CD4-positive, alpha-beta T cell (primary cell): ENCODE results near the gene SSRP1. TPM values are rescaled to one million over a fixed set of nuclear protein-coding genes. Genes with fewer than 3 reads are reported as not detected.
A peak's percentile ranks its signal among the peaks of the same experiment; 100 is the strongest.

Experiments used
- ATAC-seq: fragments of 200-7000 bp; cut with Tn5 transposase; one replicate; pipeline ENCODE4 v1.10.0; 2022; ENCODE audit warnings: mild to moderate bottlenecking; ENCODE audit not compliant: poor library complexity
- CTCF ChIA-PET: fragments of 350-600 bp; sonication (Branson Sonifier 250); formaldehyde crosslinking; loops from one replicate; lab custom pipeline; 2021; ENCODE audit warnings: antibody characterized with exemption, inconsistent platforms; lab: Charles Lee
- POLR2A ChIA-PET: fragments of 350-600 bp; sonication (Branson Sonifier 250); formaldehyde crosslinking; loops from one replicate; lab custom pipeline; 2021; ENCODE audit warnings: antibody characterized with exemption, inconsistent platforms; lab: Charles Lee
- DNase-seq, 14 experiments: peaks; one replicate each; pipeline ENCODE4 v3.0.0-alpha.2; 2013 to 2020; ENCODE audit warnings: mixed read lengths in 2 of 14
- H3K27ac ChIP-seq, 2 donors: one replicate each; pipeline versions ENCODE4 v1.5.1 to v1.7.0; 2013; ENCODE audit warnings: low read length in 2 of 2, low read depth in 1 of 2, mild to moderate bottlenecking in 1 of 2
- H3K27me3 ChIP-seq, 2 experiments: 1 replicate in 1 of 2; 2 replicates in 1 of 2; pipeline versions ENCODE4 v1.6.1 to v1.7.0; 2013; ENCODE audit warnings: low read length in 2 of 2, control low read depth in 1 of 2, mild to moderate bottlenecking in 1 of 2, moderate library complexity in 1 of 2; ENCODE audit not compliant: insufficient read depth in 2 of 2, control insufficient read depth in 1 of 2
- H3K36me3 ChIP-seq: one replicate; pipeline ENCODE4 v1.6.1; 2013; ENCODE audit warnings: low read length, control low read depth; ENCODE audit not compliant: insufficient read depth
- H3K4me1 ChIP-seq: one replicate; pipeline ENCODE4 v1.6.1; 2013; ENCODE audit warnings: low read length, control low read depth; ENCODE audit not compliant: insufficient read depth
- H3K4me3 ChIP-seq: one replicate; pipeline ENCODE4 v1.5.1; 2013; ENCODE audit warnings: mild to moderate bottlenecking, low read length, moderate library complexity
- H3K9me3 ChIP-seq, 2 experiments: 1 replicate in 1 of 2; 2 replicates in 1 of 2; pipeline versions ENCODE4 v1.6.1 to v1.7.0; 2013; ENCODE audit warnings: low read length in 2 of 2, mild to moderate bottlenecking in 2 of 2, control low read depth in 1 of 2, moderate library complexity in 1 of 2; ENCODE audit not compliant: control insufficient read depth in 1 of 2, insufficient read depth in 1 of 2
- H3K27ac Mint-ChIP-seq: one replicate; pipeline ENCODE4 v1.8.0; 2020; ENCODE audit warnings: mixed read lengths
- H3K27me3 Mint-ChIP-seq: one replicate; pipeline ENCODE4 v1.8.0; 2021; ENCODE audit warnings: mixed read lengths
- H3K36me3 Mint-ChIP-seq: one replicate; pipeline ENCODE4 v1.8.0; 2021; ENCODE audit warnings: low read depth, mixed read lengths
- H3K4me1 Mint-ChIP-seq: one replicate; pipeline ENCODE4 v1.8.0; 2021; ENCODE audit warnings: low read depth, mixed read lengths
- H3K4me3 Mint-ChIP-seq: one replicate; pipeline ENCODE4 v1.8.0; 2020; ENCODE audit warnings: mild to moderate bottlenecking, mixed read lengths
- H3K9me3 Mint-ChIP-seq: one replicate; pipeline ENCODE4 v1.8.0; 2020; ENCODE audit warnings: mixed read lengths
- CTCF ChIP-seq: fragments of 200-600 bp; IDR thresholded peaks from one replicate; pipeline ENCODE4 v1.8.0; 2022; ENCODE audit warnings: antibody characterized with exemption, mild to moderate bottlenecking
- intact Hi-C, 2 experiments: fragments of 100-400 bp; cut with DNase I in 1 of 2; cut with micrococcal nuclease in 1 of 2; formaldehyde crosslinking; loops; one replicate each; pipeline versions ENCODE4 v1.15.1 to v1.9.0; 2023 to 2025; cut with DNase I, micrococcal nuclease
- total RNA-seq, 174 experiments: library from RNA in 2 of 174; stranded (reverse) in 2 of 174; gene quantifications; one replicate each; pipeline ENCODE4 v1.2.3 and lab custom pipeline; 2021 to 2026

Gene SSRP1
- total RNA-seq, 2 experiments from 2014 or later, result 36.7 to 41.2 TPM

- Histone ChIP-seq H3K4me3 (no peak overlapping the region), H3K9me3 (no peaks in the 10 kb centered on the region), H3K27me3 (no peaks in the 10 kb centered on the region), H3K4me1 (peaks cover 18% of the 10 kb centered on the region), H3K36me3 (peaks cover 15% of the 10 kb centered on the region), H3K27ac (no peak overlapping the region)
- intact Hi-C loops, result no loop called here
- TF ChIP-seq CTCF, result no peak
- ChIA-PET CTCF (no interaction called here), POLR2A (interaction anchor here (1.0 to 1.6 kb wide), 2 partner anchors 11 to 13 kb away, joined by 3 to 6 read pairs; no protein-coding TSS in a partner anchor)
- no peak for DNase-seq
- no peak for ATAC-seq
- Mint-ChIP-seq H3K4me1 (peaks cover 13% of the 10 kb centered on the region), H3K27ac (no peak overlapping the region), H3K36me3 (no peaks in the 10 kb centered on the region), H3K27me3 (no peaks in the 10 kb centered on the region), H3K9me3 (no peaks in the 10 kb centered on the region), H3K4me3 (no peak overlapping the region)
These were observed 23.1 kb downstream of the SSRP1 start for GRCh38 chr11:57312511-57313021.

- Mint-ChIP-seq H3K36me3 (no peaks in the 10 kb centered on the region), H3K4me3 (peak overlapping the region; percentile 34), H3K4me1 (peaks cover 13% of the 10 kb centered on the region), H3K27ac (no peak overlapping the region), H3K9me3 (no peaks in the 10 kb centered on the region), H3K27me3 (no peaks in the 10 kb centered on the region)
- no peaks in the 10 kb centered on the region for H3K9me3 ChIP-seq
- ChIA-PET POLR2A (interaction anchor here (1.0 to 1.6 kb wide), 4 partner anchors 10 to 24 kb away, joined by 3 to 6 read pairs (median 4); no protein-coding TSS in a partner anchor), CTCF (no interaction called here)
- peaks cover 7% of the 10 kb centered on the region for H3K36me3 ChIP-seq
- ATAC-seq, result peak; percentile 72
- intact Hi-C loops, result no loop called here
- H3K27me3 ChIP-seq, result no peaks in the 10 kb centered on the region
- H3K4me1 ChIP-seq, result peaks cover 18% of the 10 kb centered on the region
- H3K4me3 ChIP-seq, result peak overlapping the region; percentile 29
- H3K27ac ChIP-seq, result no peak overlapping the region
- no peak for TF ChIP-seq CTCF
- peak in 11 of 14 experiments; percentile 20 to 75 (median 37) for DNase-seq
These were observed 24.4 kb downstream of the SSRP1 start for GRCh38 chr11:57311109-57311936.

GRCh38 chr11:57310630-57311086 lies 25.0 kb downstream of the SSRP1 start:
- TF ChIP-seq CTCF, result no peak
- ChIA-PET CTCF (no interaction called here), POLR2A (no interaction called here)
- Mint-ChIP-seq H3K27ac (no peak overlapping the region), H3K9me3 (no peaks in the 10 kb centered on the region), H3K27me3 (no peaks in the 10 kb centered on the region), H3K4me3 (peak overlapping the region; percentile 13), H3K36me3 (no peaks in the 10 kb centered on the region), H3K4me1 (peaks cover 13% of the 10 kb centered on the region)
- intact Hi-C loops, result no loop called here
- peaks cover 7% of the 10 kb centered on the region for H3K36me3 ChIP-seq
- ATAC-seq (no peak), DNase-seq (no peak)
- no peak overlapping the region for H3K27ac ChIP-seq
- peaks cover 17% of the 10 kb centered on the region for H3K4me1 ChIP-seq
- no peak overlapping the region for H3K4me3 ChIP-seq
- no peaks in the 10 kb centered on the region for H3K27me3 ChIP-seq
- no peaks in the 10 kb centered on the region for H3K9me3 ChIP-seq
